OCI-LY1 (cell line): ENCODE measurements around the gene ZFPM1.

ENCODE experiments used
- CTCF ChIP-seq: fragments of 200-600 bp; sonication (generic), shearing (Covaris generic); IDR thresholded peaks from 2 replicates; pipeline ENCODE4 v1.5.1; 2017; ENCODE audit warnings: mild to moderate bottlenecking, antibody characterized with exemption, low read length, moderate library complexity, mixed read lengths
- EZH2 ChIP-seq: fragments of 200-600 bp; sonication (generic), shearing (Covaris generic); IDR thresholded peaks from 2 replicates; pipeline ENCODE4 v1.8.0; 2017; ENCODE audit warnings: borderline replicate concordance, mixed run types, mild to moderate bottlenecking, antibody characterized with exemption, low read length, moderate library complexity, mixed read lengths

DNA sequence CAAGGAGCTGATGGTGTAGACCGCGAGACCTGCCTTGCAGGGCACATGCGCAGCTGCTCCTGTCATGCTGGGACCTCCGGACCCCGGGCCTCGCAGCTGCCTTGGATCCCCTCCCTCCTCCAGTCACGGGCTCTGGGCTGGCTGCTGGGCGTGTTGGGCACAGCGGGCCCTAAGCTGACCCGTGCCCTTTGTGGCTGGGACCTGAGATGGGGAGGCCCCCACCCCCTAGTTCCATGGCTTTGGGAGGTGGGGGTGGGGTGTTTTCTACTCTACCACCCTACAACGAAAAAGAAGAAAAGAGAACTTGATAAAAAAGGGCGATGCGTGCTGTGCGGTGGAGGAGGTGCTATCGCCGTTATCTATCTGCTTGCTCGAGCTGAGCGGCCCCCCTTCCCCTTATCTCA is 14.5 kb downstream of the ZFPM1 start:
- TF ChIP-seq CTCF (no peak), EZH2 (no peak)
